Ureter (tissue), 1 donor: ENCODE results near the gene INSIG1. TPM values are rescaled to one million over a fixed set of nuclear protein-coding genes. Genes with fewer than 3 reads are reported as not detected.

Source experiments
- DNase-seq: peaks from one replicate; pipeline ENCODE4 v3.0.0-alpha.2; 2020; ENCODE audit warnings: low spot score
- total RNA-seq: library from RNA; stranded (reverse); gene quantifications from one replicate; pipeline ENCODE4 v1.2.4, GENCODE V29; 2023
- donor health status: DM: yes; HTN: yes; CAD: no.

Gene INSIG1
- total RNA-seq: 41.6 TPM

GRCh38 chr7:155297517-155298287 is at the start of gene INSIG1:
TSS of gene INSIG1 (plus strand) at chr7:155297878. CDS start at chr7:155298286, 408 bp downstream.
- peak; percentile 93 for DNase-seq

GRCh38 chr7:155248366-155248756 is 49.3 kb upstream of the INSIG1 start:
- DNase-seq: no peak

- no peak for DNase-seq
These were observed 45.8 kb upstream of the INSIG1 start for GRCh38 chr7:155251831-155252230.

GRCh38 chr7:155252444-155252887 is 45.2 kb upstream of the INSIG1 start:
- DNase-seq: no peak

GRCh38 chr7:155252892-155253501 is 44.7 kb upstream of the INSIG1 start:
- no peak for DNase-seq

- no peak for DNase-seq
These were observed 43.7 kb upstream of the INSIG1 start for GRCh38 chr7:155254018-155254417.

GRCh38 chr7:155255071-155255470 is 42.6 kb upstream of the INSIG1 start:
- no peak for DNase-seq

- no peak for DNase-seq
These were observed 42.1 kb upstream of the INSIG1 start for GRCh38 chr7:155255621-155256020.

- no peak for DNase-seq
These were observed 41.5 kb upstream of the INSIG1 start for GRCh38 chr7:155256081-155256760.

- no peak for DNase-seq
These were observed 40.8 kb upstream of the INSIG1 start for GRCh38 chr7:155256761-155257481.

GRCh38 chr7:155257482-155258225 is 40.0 kb upstream of the INSIG1 start:
- peak; percentile 65 for DNase-seq

- no peak for DNase-seq
These were observed 39.5 kb upstream of the INSIG1 start for GRCh38 chr7:155258226-155258560.

GRCh38 chr7:155259866-155260497 is 37.7 kb upstream of the INSIG1 start:
- no peak for DNase-seq

- DNase-seq: no peak
These were observed 37.2 kb upstream of the INSIG1 start for GRCh38 chr7:155260498-155260872.

- no peak for DNase-seq
These were observed 36.4 kb upstream of the INSIG1 start for GRCh38 chr7:155261031-155261985.

- no peak for DNase-seq
These were observed 35.6 kb upstream of the INSIG1 start for GRCh38 chr7:155262031-155262430.

GRCh38 chr7:155263051-155263450 is 34.6 kb upstream of the INSIG1 start:
- no peak for DNase-seq

GRCh38 chr7:155263581-155264143 is 34.0 kb upstream of the INSIG1 start:
- no peak for DNase-seq

GRCh38 chr7:155265144-155265543 is 32.5 kb upstream of the INSIG1 start:
- no peak for DNase-seq

- DNase-seq: no peak
These were observed 31.7 kb upstream of the INSIG1 start for GRCh38 chr7:155265961-155266360.
